Measurements from ENCODE around the gene C16orf54. TPM values are rescaled to one million over a fixed set of nuclear protein-coding genes. Genes with fewer than 3 reads are reported as not detected.
"Not testable (repeated sequence)": the region's sequence is repeated elsewhere in the genome, so short reads cannot be mapped to it uniquely, and the experiment has no call there.

The C16orf54 gene
- polyA plus RNA-seq, 1 donor = 1.5 TPM

DNA sequence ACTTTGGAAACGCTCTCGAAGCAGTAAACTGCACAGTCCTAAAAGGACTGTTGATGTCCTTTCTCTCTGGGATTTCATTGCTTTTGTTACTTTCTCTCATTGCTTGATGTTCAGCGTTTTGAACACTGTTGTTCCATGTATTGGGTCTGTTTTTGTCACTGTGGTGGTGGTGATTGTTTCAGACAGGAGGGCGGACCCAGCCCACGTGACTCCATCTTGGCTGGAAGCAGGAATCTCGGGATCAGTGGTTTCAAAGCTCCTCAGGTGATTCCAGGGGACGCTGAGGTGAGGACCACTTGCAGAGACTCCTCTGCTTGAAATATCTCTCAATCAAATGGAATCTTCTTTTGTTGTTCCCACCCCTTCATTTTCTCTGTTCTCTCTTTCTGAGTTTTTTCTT is 18.3 kb downstream of the C16orf54 start:
- Histone ChIP-seq H3K4me1 (ENCODE audit: control insufficient read depth, insufficient read depth, low read length) (no peaks in the 10 kb centered on the region), H3K36me3 (ENCODE audit: control insufficient read depth, insufficient read depth, low read length) (no peaks in the 10 kb centered on the region), H3K4me3 (ENCODE audit: low read length) (no peak overlapping the region), H3K9me3 (ENCODE audit: control insufficient read depth, low read depth, low read length) (no peaks in the 10 kb centered on the region), H3K27ac (ENCODE audit: low read length) (no peak overlapping the region), H3K27me3 (ENCODE audit: control insufficient read depth, insufficient read depth, low read length) (no peaks in the 10 kb centered on the region)
- WGBS (ENCODE audit: insufficient coverage, low lambda C conversion rate) = no CpG with 5 or more reads among the region's 7 CpGs
- DNase-seq = no peak

GRCh38 chr16:29726845-29727377 is 18.9 kb downstream of the C16orf54 start:
- Histone ChIP-seq H3K36me3 (ENCODE audit: control insufficient read depth, insufficient read depth, low read length) (no peaks in the 10 kb centered on the region), H3K27ac (ENCODE audit: low read length) (no peak overlapping the region), H3K4me3 (ENCODE audit: low read length) (no peak overlapping the region), H3K9me3 (ENCODE audit: control insufficient read depth, low read depth, low read length) (no peaks in the 10 kb centered on the region), H3K27me3 (ENCODE audit: control insufficient read depth, insufficient read depth, low read length) (no peaks in the 10 kb centered on the region), H3K4me1 (ENCODE audit: control insufficient read depth, insufficient read depth, low read length) (no peaks in the 10 kb centered on the region)
- no peak for DNase-seq
- no CpG with 5 or more reads among the region's 9 CpGs for WGBS (ENCODE audit: insufficient coverage, low lambda C conversion rate)

- H3K27ac ChIP-seq (ENCODE audit: low read length); H3K4me3 ChIP-seq (ENCODE audit: low read length); H3K36me3 ChIP-seq (ENCODE audit: control insufficient read depth, insufficient read depth, low read length); H3K9me3 ChIP-seq (ENCODE audit: control insufficient read depth, low read depth, low read length); H3K27me3 ChIP-seq (ENCODE audit: control insufficient read depth, insufficient read depth, low read length); H3K4me1 ChIP-seq (ENCODE audit: control insufficient read depth, insufficient read depth, low read length): not testable (repeated sequence)
- no CpG with 5 or more reads among the region's 24 CpGs for WGBS (ENCODE audit: insufficient coverage, low lambda C conversion rate)
- peak; percentile 68 to 73 for DNase-seq
Observed at GRCh38 chr16:29721167-29721879, 24.5 kb downstream of the C16orf54 start.

DNA sequence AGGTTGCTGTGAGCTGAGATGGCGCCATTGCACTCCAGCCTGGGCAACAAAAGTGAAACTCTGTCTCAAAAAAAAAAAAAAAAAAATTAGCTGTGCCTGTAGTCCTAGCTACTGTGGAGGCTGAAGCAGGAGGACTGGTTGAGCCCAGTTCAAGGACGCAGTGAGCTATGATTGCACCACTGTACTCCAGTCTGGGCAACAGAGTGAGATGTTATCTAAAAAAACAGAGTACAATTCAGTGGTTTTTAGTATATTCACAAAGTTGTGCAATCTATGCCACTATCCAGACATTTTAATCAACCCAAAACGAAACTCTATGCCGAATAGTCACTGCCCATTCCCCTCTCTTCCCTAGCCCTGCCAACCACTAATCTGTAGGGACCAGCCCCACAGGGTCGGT is 25.1 kb downstream of the C16orf54 start:
- no peaks in the 10 kb centered on the region for H3K4me1 ChIP-seq (ENCODE audit: control insufficient read depth, insufficient read depth, low read length)
- no peak for DNase-seq
- WGBS (ENCODE audit: insufficient coverage, low lambda C conversion rate) = no CpG with 5 or more reads among the region's 5 CpGs

DNA sequence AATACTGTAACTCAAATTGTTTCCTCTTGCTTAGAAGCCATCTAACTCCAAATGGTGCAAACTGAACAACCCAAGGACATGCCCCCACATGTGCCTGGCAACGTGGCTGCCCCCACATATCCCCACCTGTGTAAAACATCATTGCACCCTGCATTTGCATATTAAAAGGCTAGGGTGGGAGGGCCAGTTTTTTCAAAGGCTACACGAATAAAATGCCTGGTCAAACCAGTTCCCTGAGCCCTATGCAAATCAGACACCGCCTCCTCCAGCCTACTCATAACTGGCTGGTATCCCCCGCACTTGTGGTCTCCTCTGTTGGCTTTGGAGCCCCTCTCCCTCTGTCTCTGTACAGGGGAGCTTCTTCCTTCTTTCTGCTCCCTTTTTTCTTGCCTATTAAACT is 26.7 kb downstream of the C16orf54 start:
- no peak overlapping the region for H3K4me3 ChIP-seq (ENCODE audit: low read length)
- no peak for DNase-seq
- H3K9me3 ChIP-seq (ENCODE audit: control insufficient read depth, low read depth, low read length) = no peaks in the 10 kb centered on the region
- WGBS (ENCODE audit: insufficient coverage, low lambda C conversion rate) = no CpG with 5 or more reads among the region's 4 CpGs
- no peaks in the 10 kb centered on the region for H3K36me3 ChIP-seq (ENCODE audit: control insufficient read depth, insufficient read depth, low read length)
- no peaks in the 10 kb centered on the region for H3K27me3 ChIP-seq (ENCODE audit: control insufficient read depth, insufficient read depth, low read length)
- H3K4me1 ChIP-seq (ENCODE audit: control insufficient read depth, insufficient read depth, low read length) = no peaks in the 10 kb centered on the region
- H3K27ac ChIP-seq (ENCODE audit: low read length) = no peak overlapping the region

More for the DNA sequence above, 25.1 kb downstream of the C16orf54 start:
- no peaks in the 10 kb centered on the region for H3K36me3 ChIP-seq (ENCODE audit: control insufficient read depth, insufficient read depth, low read length)
- H3K27me3 ChIP-seq (ENCODE audit: control insufficient read depth, insufficient read depth, low read length) = no peaks in the 10 kb centered on the region
- no peak overlapping the region for H3K27ac ChIP-seq (ENCODE audit: low read length)
- H3K9me3 ChIP-seq (ENCODE audit: control insufficient read depth, low read depth, low read length) = no peaks in the 10 kb centered on the region
- H3K4me3 ChIP-seq (ENCODE audit: low read length) = no peak overlapping the region

DNA sequence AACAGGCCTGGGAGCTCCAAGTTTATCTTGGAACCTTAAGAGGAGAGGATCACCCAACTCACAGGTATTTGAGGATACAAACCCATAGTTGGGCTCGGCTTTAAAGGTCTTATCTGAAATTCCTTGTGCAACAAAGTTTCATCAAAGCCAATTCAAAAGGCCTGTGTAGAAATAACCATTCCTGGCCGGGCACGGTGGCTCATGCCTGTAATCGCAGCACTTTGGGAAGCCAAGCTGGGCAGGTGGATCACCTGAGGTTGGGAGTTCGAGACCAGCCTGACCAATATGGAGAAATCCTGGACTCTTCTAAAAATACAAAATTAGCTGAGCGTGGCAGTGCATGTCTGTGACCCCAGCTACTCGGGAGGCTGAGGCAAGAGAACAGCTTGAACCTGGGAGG is 28.7 kb downstream of the C16orf54 start:
- DNase-seq = no peak
- Histone ChIP-seq H3K9me3 (ENCODE audit: control insufficient read depth, low read depth, low read length) (no peaks in the 10 kb centered on the region), H3K27ac (ENCODE audit: low read length) (no peak overlapping the region), H3K4me3 (ENCODE audit: low read length) (no peak overlapping the region), H3K27me3 (ENCODE audit: control insufficient read depth, insufficient read depth, low read length) (no peaks in the 10 kb centered on the region), H3K4me1 (ENCODE audit: control insufficient read depth, insufficient read depth, low read length) (no peaks in the 10 kb centered on the region), H3K36me3 (ENCODE audit: control insufficient read depth, insufficient read depth, low read length) (no peaks in the 10 kb centered on the region)
- WGBS (ENCODE audit: insufficient coverage, low lambda C conversion rate) = no CpG with 5 or more reads among the region's 7 CpGs

- Histone ChIP-seq H3K27ac (ENCODE audit: low read length) (no peak overlapping the region), H3K9me3 (ENCODE audit: control insufficient read depth, low read depth, low read length) (no peaks in the 10 kb centered on the region), H3K4me3 (ENCODE audit: low read length) (no peak overlapping the region), H3K4me1 (ENCODE audit: control insufficient read depth, insufficient read depth, low read length) (no peaks in the 10 kb centered on the region), H3K27me3 (ENCODE audit: control insufficient read depth, insufficient read depth, low read length) (no peaks in the 10 kb centered on the region), H3K36me3 (ENCODE audit: control insufficient read depth, insufficient read depth, low read length) (no peaks in the 10 kb centered on the region)
- 20% methylated on average over 1 of the region's 1 CpG for WGBS (ENCODE audit: insufficient coverage, low lambda C conversion rate)
- no peak for DNase-seq
Observed at GRCh38 chr16:29714972-29715371, 30.8 kb downstream of the C16orf54 start.

- Histone ChIP-seq H3K27ac (ENCODE audit: low read length) (no peak overlapping the region), H3K36me3 (ENCODE audit: control insufficient read depth, insufficient read depth, low read length) (no peaks in the 10 kb centered on the region)
- no CpG with 5 or more reads among the region's 2 CpGs for WGBS (ENCODE audit: insufficient coverage, low lambda C conversion rate)
Observed at GRCh38 chr16:29714396-29714795, 31.4 kb downstream of the C16orf54 start.

GRCh38 chr16:29712809-29713208 is 33.0 kb downstream of the C16orf54 start:
- WGBS (ENCODE audit: insufficient coverage, low lambda C conversion rate) = no CpG with 5 or more reads among the region's 4 CpGs
- H3K4me3 ChIP-seq (ENCODE audit: low read length) = no peak overlapping the region
- DNase-seq = no peak
- no peaks in the 10 kb centered on the region for H3K4me1 ChIP-seq (ENCODE audit: control insufficient read depth, insufficient read depth, low read length)
- H3K27ac ChIP-seq (ENCODE audit: low read length) = no peak overlapping the region
- no peaks in the 10 kb centered on the region for H3K27me3 ChIP-seq (ENCODE audit: control insufficient read depth, insufficient read depth, low read length)
- H3K36me3 ChIP-seq (ENCODE audit: control insufficient read depth, insufficient read depth, low read length) = no peaks in the 10 kb centered on the region
- H3K9me3 ChIP-seq (ENCODE audit: control insufficient read depth, low read depth, low read length) = no peaks in the 10 kb centered on the region

More at GRCh38 chr16:29714396-29714795, 31.4 kb downstream of the C16orf54 start:
- no peak for DNase-seq
- Histone ChIP-seq H3K4me3 (ENCODE audit: low read length) (no peak overlapping the region), H3K27me3 (ENCODE audit: control insufficient read depth, insufficient read depth, low read length) (no peaks in the 10 kb centered on the region), H3K4me1 (ENCODE audit: control insufficient read depth, insufficient read depth, low read length) (no peaks in the 10 kb centered on the region), H3K9me3 (ENCODE audit: control insufficient read depth, low read depth, low read length) (no peaks in the 10 kb centered on the region)

DNA sequence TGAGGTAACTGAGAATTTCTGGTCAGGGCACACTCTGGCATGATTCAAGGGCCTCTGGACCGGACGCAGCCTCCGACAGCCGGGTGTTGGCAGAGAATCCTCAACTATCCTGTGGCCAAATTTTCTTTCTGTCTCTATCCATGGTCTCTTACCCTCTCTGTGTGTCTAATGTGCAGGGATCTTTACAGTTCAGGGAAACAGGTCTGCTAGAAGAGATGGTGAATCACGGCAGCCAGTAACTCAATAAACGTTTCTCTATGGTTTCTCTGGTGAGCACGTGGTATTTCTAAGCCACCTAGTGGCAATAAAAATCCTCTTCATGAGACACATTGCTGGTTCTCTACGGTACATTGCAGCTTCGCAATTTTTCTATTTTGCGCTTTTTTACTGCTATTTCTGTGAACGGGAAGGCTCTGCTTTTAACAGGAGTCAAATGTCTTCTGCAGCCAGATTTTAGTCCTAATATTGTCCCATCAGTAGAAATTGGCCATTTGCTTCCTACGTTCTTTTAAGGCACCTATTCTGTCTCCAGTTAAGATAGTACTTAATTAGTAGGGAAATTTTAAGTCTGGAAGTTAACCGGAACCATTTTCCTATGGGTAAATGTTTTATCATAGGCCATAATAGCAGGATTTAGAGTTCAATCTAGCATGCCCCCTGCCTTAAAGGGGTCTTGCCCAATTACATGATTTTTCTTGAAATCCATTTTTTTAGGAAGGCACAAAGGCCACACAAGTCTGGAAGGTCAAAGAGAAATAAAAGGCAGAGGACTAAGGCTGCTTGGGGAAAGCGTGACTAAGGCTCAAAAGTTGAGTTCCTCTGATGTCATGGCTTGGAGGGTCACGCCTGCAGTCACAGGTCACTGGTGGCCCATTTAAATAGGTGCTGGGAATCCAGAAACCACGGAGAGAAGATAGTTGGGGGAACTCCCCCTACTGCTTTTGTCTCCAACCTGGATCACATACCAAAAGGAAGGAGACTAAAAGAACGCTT is 35.3 kb downstream of the C16orf54 start:
- Histone ChIP-seq H3K4me3 (ENCODE audit: low read length) (no peak overlapping the region), H3K4me1 (ENCODE audit: control insufficient read depth, insufficient read depth, low read length) (no peaks in the 10 kb centered on the region), H3K9me3 (ENCODE audit: control insufficient read depth, low read depth, low read length) (no peaks in the 10 kb centered on the region), H3K27me3 (ENCODE audit: control insufficient read depth, insufficient read depth, low read length) (no peaks in the 10 kb centered on the region), H3K27ac (ENCODE audit: low read length) (no peak overlapping the region), H3K36me3 (ENCODE audit: control insufficient read depth, insufficient read depth, low read length) (no peaks in the 10 kb centered on the region)
- DNase-seq = peak; percentile 45 to 74
- WGBS (ENCODE audit: insufficient coverage, low lambda C conversion rate) = 42% methylated on average over 2 of the region's 17 CpGs
